Superior temporal gyrus (tissue), 1 donor: Measurements from ENCODE around the gene MFNG.

Source experiments
- DNase-seq: peaks from one replicate; pipeline ENCODE4 v3.0.0-alpha.2; 2016; ENCODE audit errors: extremely low spot score

Gene MFNG

DNA sequence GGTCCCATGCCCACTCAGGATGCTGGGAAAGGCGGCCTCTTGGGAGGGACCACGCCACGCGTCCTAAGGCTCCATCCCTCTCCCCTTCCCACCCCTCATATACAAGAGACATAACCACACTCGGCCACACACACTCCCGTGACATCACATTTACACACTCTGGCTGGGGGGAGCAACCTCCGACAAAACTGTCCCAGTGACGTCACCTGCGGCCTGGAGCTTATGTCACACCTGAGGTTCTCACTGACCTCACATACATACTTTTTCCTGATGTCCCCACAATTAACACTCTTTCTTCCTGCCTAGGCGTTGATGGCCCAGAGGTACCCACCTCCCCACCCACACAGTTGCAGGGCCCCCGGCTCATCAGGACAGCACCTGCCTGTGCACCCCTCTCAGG is 60.8 kb downstream of the MFNG start:
- DNase-seq = no peak

- DNase-seq = no peak
Observed at GRCh38 chr22:37423283-37423682, 62.9 kb downstream of the MFNG start.

GRCh38 chr22:37421468-37421877 is 64.7 kb downstream of the MFNG start:
- no peak for DNase-seq

DNA sequence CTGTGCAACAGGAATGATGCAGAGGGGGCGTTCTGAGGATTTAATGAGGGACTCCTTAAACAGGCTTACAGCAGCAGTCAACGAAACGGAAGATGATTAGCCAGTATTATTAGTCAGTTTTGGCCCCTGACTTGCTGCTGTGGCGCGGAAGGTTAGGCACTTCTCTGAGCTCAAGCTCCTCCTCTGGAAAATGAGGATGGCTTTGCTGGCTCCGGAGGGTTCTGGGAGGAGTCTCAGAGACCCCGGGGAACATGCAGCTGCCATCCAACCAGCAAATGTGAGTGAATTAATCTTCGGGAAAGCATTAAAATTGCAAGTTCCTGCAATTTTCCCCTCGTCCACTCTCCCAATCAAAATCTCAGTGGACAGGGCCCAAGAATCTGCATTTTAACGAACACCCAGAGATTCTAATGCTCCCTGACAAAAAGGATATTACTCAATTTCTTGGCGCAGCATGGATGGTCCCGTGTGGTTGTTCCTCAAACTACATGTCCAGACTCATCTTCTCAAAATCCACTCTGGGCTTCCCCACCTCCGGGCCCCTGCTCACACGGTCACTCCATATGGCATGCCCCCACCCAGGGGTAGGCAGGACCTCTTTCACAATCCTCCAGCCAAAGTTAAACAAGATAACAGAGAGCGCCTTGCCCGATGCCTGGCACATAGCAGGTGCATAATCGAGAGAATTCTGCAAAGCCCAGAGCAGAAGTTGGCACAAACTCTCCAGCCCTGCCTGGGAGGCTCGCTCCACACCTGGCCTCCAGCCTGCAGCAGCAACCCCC is 65.3 kb downstream of the MFNG start:
- DNase-seq = no peak

DNA sequence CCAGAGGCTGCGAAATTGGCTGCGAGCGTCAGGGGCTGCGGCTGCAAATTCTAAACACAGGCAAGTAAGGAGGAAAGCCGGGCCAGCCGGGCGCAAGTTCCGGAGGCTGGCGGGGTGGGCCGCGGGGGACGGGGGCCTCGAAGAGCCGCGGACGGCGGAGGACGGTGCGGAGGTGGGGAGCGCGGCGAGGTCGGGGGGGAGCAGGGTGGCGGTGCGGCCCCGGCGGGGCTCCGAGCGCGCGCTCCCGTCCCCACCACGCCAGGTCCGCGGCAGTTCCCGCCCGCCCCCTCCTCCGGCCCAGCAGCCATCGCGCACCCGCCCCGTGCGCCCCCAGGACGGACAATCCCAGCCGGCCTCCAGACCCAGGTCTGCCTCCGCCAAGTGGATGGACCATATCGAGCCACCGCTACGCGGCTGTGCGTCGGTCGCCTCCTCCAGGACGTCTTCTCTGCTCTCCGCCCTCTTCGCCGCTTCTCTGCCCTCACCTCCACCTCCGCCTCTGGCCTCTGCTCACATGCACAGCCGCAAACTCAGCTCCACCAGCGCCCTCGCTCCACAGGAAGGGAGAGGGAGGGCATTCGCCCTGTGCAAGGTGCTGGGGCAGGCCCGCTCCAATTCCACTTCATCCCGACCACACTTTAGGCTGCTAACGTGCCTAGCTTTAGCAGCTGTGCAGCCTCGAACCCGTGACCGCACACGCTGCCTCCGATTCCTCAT is 66.1 kb downstream of the MFNG start:
- no peak for DNase-seq

GRCh38 chr22:37419370-37419968 is 66.7 kb downstream of the MFNG start:
- DNase-seq = no peak
